Measurements from ENCODE around the gene BMP2.

The BMP2 gene

DNA sequence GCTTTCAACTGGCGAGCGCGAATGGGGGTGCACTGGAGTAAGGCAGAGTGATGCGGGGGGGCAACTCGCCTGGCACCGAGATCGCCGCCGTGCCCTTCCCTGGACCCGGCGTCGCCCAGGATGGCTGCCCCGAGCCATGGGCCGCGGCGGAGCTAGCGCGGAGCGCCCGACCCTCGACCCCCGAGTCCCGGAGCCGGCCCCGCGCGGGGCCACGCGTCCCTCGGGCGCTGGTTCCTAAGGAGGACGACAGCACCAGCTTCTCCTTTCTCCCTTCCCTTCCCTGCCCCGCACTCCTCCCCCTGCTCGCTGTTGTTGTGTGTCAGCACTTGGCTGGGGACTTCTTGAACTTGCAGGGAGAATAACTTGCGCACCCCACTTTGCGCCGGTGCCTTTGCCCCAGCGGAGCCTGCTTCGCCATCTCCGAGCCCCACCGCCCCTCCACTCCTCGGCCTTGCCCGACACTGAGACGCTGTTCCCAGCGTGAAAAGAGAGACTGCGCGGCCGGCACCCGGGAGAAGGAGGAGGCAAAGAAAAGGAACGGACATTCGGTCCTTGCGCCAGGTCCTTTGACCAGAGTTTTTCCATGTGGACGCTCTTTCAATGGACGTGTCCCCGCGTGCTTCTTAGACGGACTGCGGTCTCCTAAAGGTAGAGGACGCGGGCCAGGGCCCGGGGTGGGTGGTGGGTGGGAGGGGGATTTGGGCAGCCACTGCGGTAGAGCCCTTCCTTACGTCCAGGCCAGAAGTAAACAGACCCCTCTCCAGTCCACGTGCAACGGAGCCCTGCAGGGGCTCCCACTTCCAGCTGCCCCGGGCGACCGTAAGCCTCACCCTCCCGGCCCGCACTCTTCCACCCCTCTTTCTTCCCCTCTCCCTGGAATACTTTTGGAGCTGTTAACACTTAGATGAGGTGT lies 998 bp downstream of the BMP2 start:
- no peak for DNase-seq

DNA sequence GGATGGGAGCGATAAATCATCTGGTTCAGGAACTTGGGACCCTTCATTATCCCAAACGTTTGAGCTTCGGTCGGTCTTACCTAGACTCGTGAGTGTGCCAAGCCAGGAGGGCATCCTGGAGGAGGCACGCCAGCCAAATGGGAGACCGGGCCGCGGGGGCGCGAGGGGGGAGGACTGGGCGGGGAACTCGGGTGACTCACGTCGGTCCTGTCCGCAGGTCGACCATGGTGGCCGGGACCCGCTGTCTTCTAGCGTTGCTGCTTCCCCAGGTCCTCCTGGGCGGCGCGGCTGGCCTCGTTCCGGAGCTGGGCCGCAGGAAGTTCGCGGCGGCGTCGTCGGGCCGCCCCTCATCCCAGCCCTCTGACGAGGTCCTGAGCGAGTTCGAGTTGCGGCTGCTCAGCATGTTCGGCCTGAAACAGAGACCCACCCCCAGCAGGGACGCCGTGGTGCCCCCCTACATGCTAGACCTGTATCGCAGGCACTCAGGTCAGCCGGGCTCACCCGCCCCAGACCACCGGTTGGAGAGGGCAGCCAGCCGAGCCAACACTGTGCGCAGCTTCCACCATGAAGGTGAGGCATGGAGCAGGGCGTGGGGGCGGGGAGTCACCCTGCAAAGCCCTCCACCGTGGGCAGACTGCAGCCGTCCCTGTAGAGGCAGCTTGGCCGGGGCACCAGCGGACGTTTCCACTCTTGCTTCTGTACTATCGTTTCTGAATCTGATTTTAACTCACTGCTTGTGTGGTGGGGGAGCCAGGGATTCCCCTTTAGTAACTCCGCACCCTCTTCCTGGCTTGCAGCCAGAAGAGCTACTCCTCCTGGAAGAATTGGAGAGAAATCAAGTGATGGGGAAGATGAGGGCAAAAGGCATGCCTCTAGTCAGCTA lies 2.7 kb downstream of the BMP2 start:
- DNase-seq = no peak

DNA sequence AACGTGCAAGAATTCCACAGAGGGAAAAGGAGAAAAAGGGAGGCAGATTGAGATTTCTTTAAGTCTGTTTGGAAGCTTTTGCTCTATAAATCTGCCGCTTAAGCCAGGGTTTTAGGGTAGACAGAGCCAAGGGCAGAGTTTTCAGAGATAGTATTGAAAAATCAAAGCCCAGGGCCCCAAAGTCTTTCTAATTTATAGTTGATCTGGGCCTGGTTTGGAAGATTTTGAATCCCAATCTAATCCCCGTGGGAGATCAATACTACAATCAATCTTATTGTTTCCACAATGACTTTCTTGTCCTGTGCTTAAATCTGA lies 3.3 kb downstream of the BMP2 start:
- DNase-seq = no peak

DNA sequence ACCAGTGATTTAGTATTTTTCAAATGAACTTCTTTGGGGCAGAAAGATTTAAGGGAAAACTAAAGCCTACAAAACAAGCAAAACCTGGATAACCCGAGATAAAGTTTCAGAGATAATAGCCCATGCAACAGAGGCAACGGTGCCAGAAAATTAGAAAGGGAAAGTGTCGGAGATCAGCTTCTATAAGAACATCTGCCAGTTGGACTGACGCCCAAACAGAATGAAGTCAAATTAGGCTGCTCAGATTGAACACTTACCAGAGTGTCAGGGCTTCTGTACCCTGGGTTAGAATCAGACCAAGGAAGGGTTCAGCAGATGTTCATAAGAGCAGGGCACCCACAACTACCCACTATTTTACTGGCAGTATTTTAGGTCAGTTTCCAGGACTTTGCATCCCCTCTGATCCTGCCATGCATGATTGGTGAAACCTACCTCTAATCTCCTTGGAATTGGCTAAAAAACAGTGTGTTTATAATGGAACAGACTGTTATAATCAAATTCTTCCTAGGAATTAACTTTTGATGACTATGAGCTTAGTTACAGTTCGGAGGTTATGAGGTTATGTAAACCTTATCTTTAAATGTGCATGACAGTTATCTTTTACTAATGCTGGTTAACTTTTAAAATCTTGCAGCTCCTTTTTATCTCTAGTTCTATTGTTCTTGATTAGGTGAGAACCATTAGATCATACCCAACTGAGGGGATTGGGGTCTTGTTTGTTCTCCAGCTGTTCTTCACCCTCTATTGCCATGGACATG lies 13.1 kb downstream of the BMP2 start:
- DNase-seq = no peak

DNA sequence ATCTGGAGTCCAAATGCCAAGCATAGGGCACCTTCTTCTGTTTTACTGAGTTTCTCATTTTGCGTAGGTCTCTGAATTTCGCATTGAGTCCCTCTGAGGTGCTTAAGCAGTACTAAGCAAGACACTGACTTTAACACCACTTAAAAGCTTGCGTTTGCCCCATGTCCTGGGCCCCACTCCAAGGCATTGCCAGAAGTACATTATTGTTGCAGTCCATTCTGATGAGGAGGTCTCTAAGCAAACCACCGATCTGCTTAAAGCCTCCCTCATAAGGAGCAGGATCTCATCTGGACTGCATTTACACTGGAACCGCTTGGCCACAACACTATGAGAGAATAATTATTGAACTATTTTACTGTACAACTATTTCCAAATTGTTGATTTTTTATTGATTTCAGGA lies 16.3 kb downstream of the BMP2 start:
- DNase-seq = no peak

DNA sequence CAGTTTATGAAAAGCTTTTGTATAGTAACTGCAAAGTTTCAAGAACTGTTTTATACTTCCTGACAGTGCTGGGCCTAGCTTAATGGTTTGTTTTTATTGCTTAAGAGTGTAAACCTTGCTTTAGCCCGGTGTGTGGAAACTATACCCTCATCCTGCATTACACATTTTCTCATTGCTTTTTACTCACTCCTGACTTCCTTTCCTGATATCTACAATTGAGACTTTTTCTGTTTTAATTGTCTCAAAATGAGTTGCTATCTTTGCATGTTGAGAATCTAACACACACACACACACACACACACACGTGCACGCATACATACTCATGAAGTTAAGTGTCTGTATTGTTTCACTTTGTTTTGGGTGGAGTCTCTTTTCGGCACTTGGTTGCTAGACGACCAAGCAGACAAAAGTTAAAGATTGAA lies 16.7 kb downstream of the BMP2 start:
- no peak for DNase-seq

DNA sequence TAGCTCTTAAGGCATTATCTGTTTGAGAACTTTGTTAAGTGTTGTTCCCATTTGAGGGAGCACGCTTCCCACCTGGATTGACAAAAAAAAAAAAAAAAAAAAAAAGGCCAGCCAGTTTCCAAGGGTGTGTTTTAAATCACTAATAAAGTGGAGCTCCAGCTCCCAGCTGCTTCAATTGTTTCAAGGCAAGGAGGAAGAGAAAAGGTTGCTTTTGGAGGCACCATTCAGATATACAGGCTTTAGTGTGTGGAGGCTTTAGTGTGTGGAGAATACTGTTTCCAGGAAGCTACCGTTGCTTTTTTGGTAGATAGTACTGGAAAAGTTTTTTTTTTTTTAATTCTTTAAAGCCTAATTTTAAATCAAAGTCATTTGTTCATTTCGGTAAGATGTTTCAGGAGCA lies 17.3 kb downstream of the BMP2 start:
- DNase-seq = no peak

DNA sequence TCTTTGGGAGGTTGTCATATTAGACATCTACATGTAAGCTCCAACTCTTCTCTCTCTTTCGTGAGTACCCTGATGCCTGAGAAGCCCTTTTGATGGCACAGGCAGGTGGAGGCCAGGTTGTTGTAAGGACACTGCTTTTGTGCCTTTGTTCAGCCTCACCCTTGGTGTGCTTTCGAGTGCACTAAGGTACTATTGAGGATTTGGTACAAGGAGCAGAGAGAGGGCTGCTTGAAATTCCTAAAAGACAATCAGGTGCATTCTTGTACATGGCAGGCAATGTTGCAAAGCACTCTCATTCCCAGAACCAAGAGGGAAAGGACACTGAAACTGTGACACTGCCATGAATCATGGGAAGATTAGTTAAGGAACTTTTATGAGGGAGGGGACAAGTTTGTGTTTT lies 19.1 kb downstream of the BMP2 start:
- DNase-seq = no peak

DNA sequence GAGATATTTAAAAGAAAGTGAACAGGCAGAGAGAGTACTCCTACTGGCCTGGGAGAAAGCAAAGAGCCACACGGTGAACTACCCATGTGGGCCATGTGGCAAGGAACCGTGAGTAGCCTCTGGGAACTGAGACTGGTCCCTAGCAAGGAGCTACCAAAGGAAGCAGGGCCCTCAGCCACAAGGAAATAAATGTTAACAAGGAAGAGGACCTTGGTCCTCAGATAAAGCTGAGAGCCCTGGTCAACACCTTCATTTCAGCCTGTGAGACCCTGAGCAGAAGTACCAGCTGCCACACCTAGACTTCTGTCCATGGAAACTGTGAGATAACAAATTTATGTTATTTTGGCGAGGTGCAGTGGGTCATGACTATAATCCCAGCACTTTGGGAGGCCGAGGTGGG lies 25.3 kb downstream of the BMP2 start:
- DNase-seq = no peak

DNA sequence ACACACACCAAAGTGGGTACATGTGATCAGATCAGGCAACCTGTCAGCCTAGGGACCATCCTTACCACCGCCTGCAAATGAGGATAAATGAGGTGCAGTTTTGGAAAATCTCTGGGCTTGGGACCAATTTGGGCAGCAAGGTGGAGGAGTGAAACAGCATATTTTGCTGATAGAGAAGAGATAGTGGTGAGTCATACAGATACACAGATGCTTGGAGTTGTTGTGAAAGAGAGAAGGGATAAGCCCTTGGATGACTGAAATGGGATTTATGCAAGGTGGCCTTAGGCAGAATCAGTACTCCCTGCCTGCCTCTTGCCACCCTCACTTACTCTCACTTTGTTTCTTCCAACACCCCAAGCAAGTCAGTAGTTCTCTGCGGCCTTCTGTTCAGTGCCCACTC lies 34.7 kb downstream of the BMP2 start:
- no peak for DNase-seq

DNA sequence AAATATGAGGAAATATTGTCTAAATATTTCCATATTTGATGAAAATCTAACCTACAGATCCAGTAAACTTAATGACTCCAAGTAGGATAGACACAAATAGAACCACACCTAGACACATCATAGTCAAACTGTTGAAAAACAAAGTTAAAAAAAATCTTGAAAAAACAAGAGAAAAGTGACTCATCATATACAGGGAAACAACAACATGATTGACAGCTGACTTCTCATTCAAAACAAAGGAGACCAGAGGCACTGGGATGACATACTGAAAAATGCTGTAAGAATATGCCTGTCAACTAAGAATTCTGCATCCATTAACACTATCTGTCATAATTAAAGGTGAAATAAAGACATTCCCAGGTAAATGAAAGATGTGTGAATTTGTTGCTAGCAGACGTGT lies 38.8 kb downstream of the BMP2 start:
- DNase-seq = no peak

DNA sequence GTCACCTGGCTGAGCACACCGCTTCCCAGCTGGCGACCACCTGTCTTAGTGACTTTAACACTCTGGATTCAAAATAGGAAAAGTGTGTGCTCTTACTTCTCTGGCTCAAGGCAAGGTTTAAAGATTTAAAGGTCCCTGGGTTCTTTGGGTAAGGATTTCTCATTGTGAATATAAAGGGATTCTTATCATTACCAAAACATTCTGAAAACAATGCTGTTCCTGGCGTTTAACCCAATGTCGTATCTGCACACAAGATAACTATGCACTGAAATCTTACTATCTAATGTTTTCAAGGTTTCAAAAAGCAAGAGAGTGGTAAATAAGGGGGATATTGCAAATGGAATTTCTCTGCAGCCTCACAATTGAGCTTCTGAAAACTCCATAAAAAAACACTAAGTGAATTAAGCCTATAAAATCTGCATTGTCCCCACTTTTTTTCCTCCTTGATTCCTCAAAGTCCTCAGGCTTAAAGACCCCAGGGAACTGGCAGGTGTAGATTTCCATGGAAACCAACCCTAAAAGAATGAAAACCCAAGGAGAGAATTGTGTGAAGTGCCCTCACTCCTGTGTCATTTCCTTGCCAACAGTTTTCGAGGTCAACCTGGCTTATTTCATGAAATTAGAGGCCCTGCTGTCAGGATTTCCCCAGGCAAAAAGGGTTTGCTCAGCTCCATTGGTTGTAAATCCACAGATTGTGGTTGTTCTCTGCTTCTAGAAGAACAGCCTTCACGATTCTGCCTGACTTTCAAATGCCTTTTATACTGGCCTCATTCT lies 44.0 kb downstream of the BMP2 start:
- DNase-seq = no peak

DNA sequence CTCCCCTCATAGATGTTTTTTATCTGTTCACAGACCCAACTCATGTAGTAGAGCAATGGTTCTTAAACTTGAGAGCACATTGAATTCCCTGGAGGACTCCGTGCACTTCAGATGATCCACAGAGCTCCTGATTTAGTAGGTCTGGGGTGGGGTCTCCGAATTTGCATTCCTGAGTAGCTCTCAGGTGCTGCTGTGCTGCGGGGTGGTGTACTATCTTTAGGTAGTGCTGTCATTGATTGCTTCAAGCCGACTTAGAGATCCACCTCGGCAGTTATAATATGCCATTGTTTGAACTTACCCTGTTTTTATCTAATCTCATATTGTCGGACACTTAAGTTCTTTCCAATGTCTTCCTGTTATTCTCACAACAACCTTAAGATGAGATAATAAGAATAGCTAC lies 45.0 kb downstream of the BMP2 start:
- no peak for DNase-seq

DNA sequence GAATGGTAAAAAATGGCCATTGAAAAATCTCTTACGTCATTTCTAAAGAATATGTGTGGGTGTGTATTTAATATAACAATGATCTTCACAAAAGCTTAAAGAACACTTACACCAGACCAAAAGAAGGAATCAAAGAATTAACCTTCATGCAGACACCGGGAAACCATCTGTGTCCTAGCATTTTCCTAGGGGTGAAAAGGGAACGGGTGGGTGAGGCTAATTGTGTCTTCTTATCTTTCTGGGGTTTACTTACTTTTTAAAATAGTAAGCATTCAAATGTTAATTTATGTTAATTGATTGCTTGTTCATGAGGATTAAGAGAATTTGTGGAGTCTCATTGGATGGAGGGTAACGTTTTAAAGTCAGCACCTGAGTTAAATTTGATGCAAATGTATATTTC lies 47.5 kb downstream of the BMP2 start:
- no peak for DNase-seq

DNA sequence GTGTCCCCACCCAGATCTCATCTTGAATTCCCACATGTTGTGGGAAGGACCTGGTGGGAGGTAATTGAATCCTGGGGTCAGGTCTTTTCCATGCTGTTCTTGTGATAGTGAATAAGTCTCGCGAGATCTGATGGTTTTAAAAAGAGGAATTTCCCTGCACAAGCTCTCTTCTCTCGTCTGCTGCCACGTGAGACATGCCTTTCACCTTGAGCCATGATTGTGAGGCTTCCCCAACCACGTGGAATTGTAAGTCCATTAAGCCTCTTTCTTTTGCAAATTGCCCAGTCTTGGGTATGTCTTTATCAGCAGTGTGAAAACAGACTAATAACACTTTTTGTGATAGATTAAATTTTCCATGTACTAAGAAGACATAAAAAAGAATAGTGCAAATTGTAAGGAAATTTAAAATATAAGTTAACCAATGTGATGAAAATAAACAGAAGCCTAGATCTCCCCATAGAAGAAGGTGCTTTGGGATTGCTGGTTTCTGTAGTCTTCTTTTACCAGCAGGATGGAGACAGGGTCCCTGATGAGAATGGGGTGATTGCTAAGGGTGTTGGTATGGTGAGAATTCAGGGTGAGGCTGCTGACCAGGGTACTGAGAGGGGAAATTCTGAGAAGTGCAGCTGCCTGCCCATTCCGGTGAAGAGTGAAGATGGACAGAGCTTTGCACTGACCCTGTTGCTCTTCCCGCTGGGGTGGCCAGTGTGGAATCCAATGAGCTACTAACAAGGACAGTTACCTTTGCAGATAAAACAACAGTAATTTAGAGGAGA lies 50.7 kb downstream of the BMP2 start:
- DNase-seq = no peak

DNA sequence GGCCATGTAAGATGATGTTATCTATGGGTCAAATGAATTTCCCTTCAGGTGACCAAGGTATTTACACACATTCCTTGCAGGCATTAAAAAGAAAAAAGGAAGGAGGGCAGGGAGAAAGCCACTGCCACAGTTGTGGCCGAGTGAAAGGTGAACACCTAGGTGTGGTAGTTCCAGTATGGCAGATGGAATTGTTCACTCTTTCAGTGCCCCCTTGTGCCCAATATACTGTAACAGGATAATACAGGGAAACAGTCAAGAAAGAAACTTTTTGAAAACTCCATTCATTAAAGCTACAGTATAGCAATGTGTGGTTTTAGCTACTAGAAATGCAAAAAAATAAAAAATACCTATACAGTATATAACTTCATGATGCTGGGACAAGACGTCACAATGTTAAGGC lies 52.1 kb downstream of the BMP2 start:
- no peak for DNase-seq

DNA sequence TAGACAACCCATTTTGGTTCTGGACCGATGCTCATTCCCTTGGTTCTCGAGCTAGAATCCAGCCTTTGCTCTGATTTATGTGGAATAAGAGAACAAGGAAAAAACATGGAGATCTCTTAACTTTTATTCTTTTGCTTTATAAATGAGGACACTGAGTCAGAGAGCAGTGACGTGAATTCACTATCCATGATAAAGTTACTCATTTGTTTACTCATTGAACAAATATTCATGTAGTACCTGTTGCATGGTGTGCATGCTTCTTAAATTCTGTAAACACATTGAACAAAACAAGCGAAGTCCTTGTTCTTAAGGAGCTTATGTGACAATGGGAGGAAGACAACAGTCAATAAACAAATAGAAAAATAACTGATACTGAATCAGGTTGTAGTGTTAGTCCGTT lies 56.9 kb downstream of the BMP2 start:
- no peak for DNase-seq

DNA sequence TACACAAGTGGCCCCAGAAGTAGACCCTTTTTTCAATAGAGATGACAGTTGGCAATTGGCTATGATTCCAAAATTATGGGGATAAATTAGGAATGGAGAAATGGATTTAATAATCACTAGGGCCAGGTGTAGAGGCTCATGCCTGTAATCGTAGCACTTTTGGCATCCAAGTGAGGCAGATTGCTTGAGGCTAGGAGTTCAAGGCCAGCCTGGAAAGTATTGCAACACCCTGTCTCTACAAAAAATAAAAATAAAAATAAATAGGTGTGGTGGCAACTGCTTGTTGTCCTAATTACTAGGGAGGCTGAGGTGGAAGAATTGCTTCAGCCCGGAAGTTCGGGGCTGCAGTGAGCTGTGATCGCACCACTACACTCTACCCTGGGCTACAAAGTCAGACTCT lies 60.0 kb downstream of the BMP2 start:
- DNase-seq = no peak

DNA sequence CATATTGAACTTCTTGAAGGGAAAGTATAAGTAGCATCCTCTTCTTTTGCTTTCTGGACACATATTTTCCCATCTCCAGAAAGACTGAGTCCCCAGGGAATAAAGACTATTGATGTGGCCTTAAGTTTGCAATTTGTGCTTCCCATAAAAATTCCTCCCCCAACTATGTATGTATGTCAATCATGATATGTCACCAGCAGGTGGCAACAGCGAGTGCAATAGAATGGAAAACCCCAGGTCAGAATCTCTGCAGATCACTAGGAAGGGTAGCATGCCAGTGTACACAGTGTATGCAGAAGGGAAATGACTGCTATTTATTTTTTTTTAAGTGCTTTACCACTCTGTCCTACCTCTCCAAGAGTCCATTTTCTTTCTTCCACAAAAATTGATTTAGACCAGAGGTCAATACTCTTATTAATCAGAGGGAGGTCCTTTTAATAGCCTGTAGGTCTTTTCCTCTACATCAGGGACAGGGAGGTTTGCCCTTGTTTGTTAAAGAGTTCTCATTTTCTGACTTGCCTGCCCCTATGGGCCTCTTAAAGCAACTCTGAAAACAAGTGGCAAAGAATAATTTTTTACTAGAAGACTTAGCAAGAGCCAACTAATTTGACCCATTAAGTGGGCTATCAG lies 61.4 kb downstream of the BMP2 start:
- DNase-seq = peak; percentile 87

DNA sequence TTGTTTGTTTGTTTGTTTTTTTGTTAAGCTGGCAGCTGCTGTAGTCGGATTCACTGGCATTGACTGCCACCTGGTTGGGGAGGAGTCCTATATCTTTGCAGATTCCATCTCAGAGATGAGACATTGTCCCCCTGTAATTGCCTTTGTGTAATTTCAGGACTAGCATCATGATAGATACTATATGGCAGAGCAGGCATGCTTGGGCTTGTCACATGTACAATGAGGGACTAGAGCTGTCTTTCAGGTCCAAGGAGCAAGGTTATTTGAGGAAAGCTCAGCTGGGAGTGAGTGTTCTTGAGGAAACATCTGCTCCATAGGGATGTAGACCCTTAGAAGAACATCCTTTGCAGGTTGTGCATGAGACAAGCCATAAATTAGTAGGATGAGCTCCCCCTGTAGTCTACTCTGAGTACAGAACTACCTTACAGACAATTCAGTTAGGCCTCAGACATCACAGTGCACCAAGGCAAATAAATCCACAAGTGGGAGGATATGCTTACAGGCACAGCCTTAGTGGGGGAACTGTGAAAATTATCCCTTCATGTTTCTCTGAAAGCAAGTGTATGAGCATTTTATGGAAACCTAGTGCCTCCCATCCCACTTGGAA lies 62.1 kb downstream of the BMP2 start:
- peak; percentile 11 for DNase-seq
